GM23338 (cell line): Measurements from ENCODE around the gene CCBE1. TPM values are rescaled to one million over a fixed set of nuclear protein-coding genes. Genes with fewer than 3 reads are reported as not detected.

ENCODE experiments used
- ATAC-seq: fragments of 200-7000 bp; cut with Tn5 transposase; 3 replicates; pipeline ENCODE4 v1.9.1; 2020
- DNase-seq: peaks from one replicate; pipeline ENCODE4 v3.0.0-alpha.2; 2015; ENCODE audit warnings: low spot score
- H2AFZ ChIP-seq: fragments of 200-600 bp; sonication (generic); 2 replicates; pipeline ENCODE4 v1.8.0; 2016; ENCODE audit warnings: antibody characterized with exemption, mild to moderate bottlenecking, moderate library complexity
- H3F3A ChIP-seq: fragments of 200-600 bp; sonication (generic); replicated peaks from 2 replicates; pipeline ENCODE4 v1.8.0; 2017; ENCODE audit warnings: antibody characterized with exemption, mixed run types, low read depth
- H3K27ac ChIP-seq: fragments of 200-600 bp; sonication (generic); 2 replicates; pipeline ENCODE4 v1.6.1; 2016; ENCODE audit warnings: low read depth
- H3K27me3 ChIP-seq: fragments of 200-600 bp; sonication (generic); 2 replicates; pipeline ENCODE4 v1.8.0; 2016; ENCODE audit warnings: mild to moderate bottlenecking, mixed run types, moderate library complexity; ENCODE audit not compliant: insufficient read depth
- H3K36me3 ChIP-seq: fragments of 200-600 bp; sonication (generic); 2 replicates; pipeline ENCODE4 v1.8.0; 2016; ENCODE audit warnings: mild to moderate bottlenecking; ENCODE audit not compliant: insufficient read depth
- H3K4me1 ChIP-seq: fragments of 200-600 bp; sonication (generic); 2 replicates; pipeline ENCODE4 v1.8.0; 2016; ENCODE audit warnings: mild to moderate bottlenecking, moderate library complexity; ENCODE audit not compliant: insufficient read depth
- H3K4me2 ChIP-seq: fragments of 200-600 bp; sonication (generic); 2 replicates; pipeline ENCODE4 v1.7.1; 2017; ENCODE audit warnings: mixed run types
- H3K4me3 ChIP-seq: fragments of 200-600 bp; sonication (generic); 2 replicates; pipeline ENCODE4 v1.6.1; 2016; ENCODE audit warnings: mixed run types
- H3K79me2 ChIP-seq: fragments of 200-600 bp; sonication (generic); replicated peaks from 2 replicates; pipeline ENCODE4 v1.8.0; 2017; ENCODE audit warnings: mild to moderate bottlenecking; ENCODE audit not compliant: insufficient read depth
- H3K9me2 ChIP-seq: fragments of 200-600 bp; sonication (generic); 2 replicates; pipeline ENCODE4 v1.8.0; 2017; ENCODE audit not compliant: insufficient read depth
- H4K20me1 ChIP-seq: fragments of 200-600 bp; sonication (generic); replicated peaks from 2 replicates; pipeline ENCODE4 v1.8.0; 2017; ENCODE audit warnings: mild to moderate bottlenecking; ENCODE audit not compliant: insufficient read depth
- H3K27ac Mint-ChIP-seq: 2 replicates; pipeline ENCODE4 v1.8.0; 2020; ENCODE audit warnings: inconsistent platforms, mild to moderate bottlenecking, moderate library complexity, mixed read lengths
- H3K27me3 Mint-ChIP-seq: 3 replicates; pipeline ENCODE4 v1.8.0; 2022; ENCODE audit warnings: low read depth, mild to moderate bottlenecking, moderate library complexity, mixed read lengths, inconsistent platforms; ENCODE audit not compliant: insufficient read depth, poor library complexity
- H3K36me3 Mint-ChIP-seq: 3 replicates; pipeline ENCODE4 v1.8.0; 2021; ENCODE audit warnings: low read depth, mild to moderate bottlenecking, inconsistent platforms, moderate library complexity, mixed read lengths
- H3K4me1 Mint-ChIP-seq: 3 replicates; pipeline ENCODE4 v1.8.0; 2020; ENCODE audit warnings: mild to moderate bottlenecking, inconsistent platforms, mixed read lengths
- H3K4me3 Mint-ChIP-seq: 3 replicates; pipeline ENCODE4 v1.8.0; 2021; ENCODE audit warnings: moderate library complexity, mild to moderate bottlenecking, inconsistent platforms, mixed read lengths
- H3K9me3 Mint-ChIP-seq: 3 replicates; pipeline ENCODE4 v1.8.0; 2020; ENCODE audit warnings: moderate library complexity, mild to moderate bottlenecking, inconsistent platforms, mixed read lengths
- ETS1 ChIP-seq: IDR thresholded peaks from 2 replicates; pipeline ENCODE4 v1.6.1; 2016; ENCODE audit warnings: antibody characterized with exemption
- EZH2phosphoT487 ChIP-seq: fragments of 200-600 bp; sonication (generic); IDR thresholded peaks from one replicate; pipeline ENCODE4 v1.8.1; 2018; ENCODE audit warnings: antibody characterized with exemption; ENCODE audit not compliant: unreplicated experiment
- JUNB ChIP-seq: IDR thresholded peaks from one replicate; pipeline ENCODE4 v1.6.1; 2016; ENCODE audit warnings: antibody characterized with exemption; ENCODE audit not compliant: unreplicated experiment
- NANOG ChIP-seq: IDR thresholded peaks from 2 replicates; pipeline ENCODE4 v1.6.1; 2016; ENCODE audit warnings: antibody characterized with exemption, borderline replicate concordance
- REST ChIP-seq: IDR thresholded peaks from one replicate; pipeline ENCODE4 v1.6.1; 2018; ENCODE audit warnings: antibody characterized with exemption; ENCODE audit not compliant: unreplicated experiment
- ZNF114 ChIP-seq: fragments of 250-450 bp; sonication (Bioruptor Pico); IDR thresholded peaks from 2 replicates; pipeline ENCODE4 v1.5.0; 2020; ENCODE audit warnings: mild to moderate bottlenecking, moderate library complexity
- ZNF331 ChIP-seq: fragments of 250-450 bp; sonication (Bioruptor Pico); IDR thresholded peaks from 2 replicates; pipeline ENCODE4 v1.5.0; 2020; ENCODE audit warnings: low read depth, mild to moderate bottlenecking, moderate library complexity
- ZNF462 ChIP-seq: fragments of 250-450 bp; sonication (Bioruptor Pico); IDR thresholded peaks from 2 replicates; pipeline ENCODE4 v1.5.0; 2020; ENCODE audit warnings: mild to moderate bottlenecking, moderate library complexity
- polyA plus RNA-seq: library from polyadenylated mRNA; unstranded; fragments of >200 nt; fragmentation: Nextera tagmentation; extraction: Ambion mirVana; gene quantifications from 2 replicates; pipeline ENCODE4 v1.2.1, GENCODE V29; 2016
- total RNA-seq: library from RNA; depleted of rRNA; stranded (reverse); fragments of >200 nt; shearing (Covaris generic); gene quantifications from 2 replicates; pipeline ENCODE4 v1.2.3, GENCODE V29; 2014

CCBE1 gene
- total and polyA plus RNA-seq, 2 experiments from 2014 or later, result 2.1 to 2.6 TPM

DNA sequence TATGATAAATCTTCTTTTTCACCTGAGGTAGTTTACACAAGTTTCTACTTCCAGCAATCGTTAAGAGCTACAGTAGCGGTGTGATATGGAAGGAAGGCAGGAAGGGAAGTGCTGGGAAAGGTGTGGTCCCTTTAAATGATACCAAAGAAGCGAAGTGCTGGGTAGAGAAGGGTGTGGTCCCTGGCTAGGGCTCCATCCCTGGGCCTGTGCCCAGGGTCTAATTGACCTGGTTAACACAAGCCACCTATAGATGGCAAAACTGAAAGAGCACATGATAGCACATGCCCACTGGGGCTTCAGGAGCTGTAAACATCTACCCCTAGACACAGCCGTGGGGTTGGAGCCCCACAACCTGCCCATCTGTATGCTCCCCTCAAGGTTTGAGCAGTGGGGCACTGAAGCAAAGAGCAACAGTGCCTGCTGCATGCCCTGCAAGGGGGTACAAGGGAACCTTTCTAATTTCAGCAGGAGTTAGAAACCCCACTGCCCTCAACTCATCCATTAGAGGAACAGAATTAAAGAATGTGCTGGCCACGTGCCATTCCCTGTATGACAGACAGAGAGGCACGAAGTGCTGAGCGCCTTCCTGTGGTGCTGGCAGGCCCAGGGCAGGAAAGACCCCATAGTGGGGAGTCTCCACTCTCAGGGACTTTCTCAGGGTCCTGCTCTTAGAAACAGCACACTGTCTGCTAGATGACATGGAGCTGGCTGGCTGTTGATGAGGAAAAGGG is 185.0 kb downstream of the CCBE1 start:
- no peaks in the 10 kb centered on the region for H3K4me1 ChIP-seq
- H4K20me1 ChIP-seq, result no peaks in the 10 kb centered on the region; the same call in 1 of the 2 replicates
- Mint-ChIP-seq H3K27ac (no peak overlapping the region; the same call in 1 of the 2 replicates), H3K9me3 (no peaks in the 10 kb centered on the region), H3K27me3 (peaks cover 5% of the 10 kb centered on the region), H3K36me3 (no peaks in the 10 kb centered on the region), H3K4me1 (peaks cover 9% of the 10 kb centered on the region; the same call in 2 of the 3 replicates), H3K4me3 (no peak overlapping the region)
- no peaks in the 10 kb centered on the region for H3F3A ChIP-seq
- H2AFZ ChIP-seq, result no peak overlapping the region
- TF ChIP-seq NANOG (no peak), ZNF331 (CRISPR knock-in tag) (no peak), JUNB (no peak), ETS1 (no peak), EZH2phosphoT487 (no peak), ZNF462 (CRISPR knock-in tag) (no peak), REST (no peak), ZNF114 (CRISPR knock-in tag) (no peak)
- no peak overlapping the region for H3K4me3 ChIP-seq
- H3K4me2 ChIP-seq, result no peak overlapping the region
- no peaks in the 10 kb centered on the region for H3K27me3 ChIP-seq
- peaks cover 2% of the 10 kb centered on the region for H3K9me2 ChIP-seq
- ATAC-seq (no peak), DNase-seq (no peak)
- no peaks in the 10 kb centered on the region for H3K79me2 ChIP-seq
- no peaks in the 10 kb centered on the region for H3K36me3 ChIP-seq
- no peak overlapping the region for H3K27ac ChIP-seq
